LNCaP clone FGC (cell line): ENCODE measurements around the gene GPR35.
"Not testable (repeated sequence)": the region's sequence is repeated elsewhere in the genome, so short reads cannot be mapped to it uniquely, and the experiment has no call there.

Experiments
- DNase-seq: peaks from one replicate; pipeline ENCODE4 v3.0.0-alpha.2; 2011; ENCODE audit warnings: low read depth
- H3K4me3 ChIP-seq: 2 replicates; pipeline ENCODE4 v1.5.1; 2011; ENCODE audit warnings: mild to moderate bottlenecking, low read depth, low read length, control low read depth
- TF ChIP-seq, protein P1 (sequence below): IDR thresholded peaks from 2 replicates; pipeline ENCODE4 v1.5.1; 2012; ENCODE audit warnings: mild to moderate bottlenecking; ENCODE audit not compliant: control insufficient read depth, insufficient read depth; ENCODE audit errors: extremely low read depth

The GPR35 gene

DNA sequence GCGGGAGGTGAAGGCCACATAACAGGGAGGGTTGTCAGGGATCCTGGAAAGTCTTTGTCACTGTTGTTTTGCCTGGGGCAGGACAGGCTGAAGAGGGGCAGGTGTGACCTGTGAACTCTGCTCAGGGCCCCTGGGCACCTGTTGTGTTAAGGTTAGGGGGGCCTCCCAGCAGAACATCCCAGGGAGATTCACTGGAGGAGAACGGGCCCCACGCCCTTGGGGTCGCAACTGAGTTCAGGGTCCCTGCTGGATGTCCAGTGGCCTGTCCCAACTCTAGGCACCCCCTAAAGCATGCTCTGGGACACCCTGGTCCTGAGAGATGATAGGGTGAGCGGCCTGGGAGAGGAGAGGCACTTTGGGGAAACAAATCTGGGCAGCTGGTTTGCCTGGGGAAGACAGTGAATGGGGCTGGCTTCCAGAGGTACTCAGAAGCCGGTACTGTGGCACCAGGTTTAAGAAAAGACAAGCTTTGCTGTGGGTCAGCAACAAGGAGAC, 22.9 kb downstream of the GPR35 start:
- TF ChIP-seq, protein P1, sequence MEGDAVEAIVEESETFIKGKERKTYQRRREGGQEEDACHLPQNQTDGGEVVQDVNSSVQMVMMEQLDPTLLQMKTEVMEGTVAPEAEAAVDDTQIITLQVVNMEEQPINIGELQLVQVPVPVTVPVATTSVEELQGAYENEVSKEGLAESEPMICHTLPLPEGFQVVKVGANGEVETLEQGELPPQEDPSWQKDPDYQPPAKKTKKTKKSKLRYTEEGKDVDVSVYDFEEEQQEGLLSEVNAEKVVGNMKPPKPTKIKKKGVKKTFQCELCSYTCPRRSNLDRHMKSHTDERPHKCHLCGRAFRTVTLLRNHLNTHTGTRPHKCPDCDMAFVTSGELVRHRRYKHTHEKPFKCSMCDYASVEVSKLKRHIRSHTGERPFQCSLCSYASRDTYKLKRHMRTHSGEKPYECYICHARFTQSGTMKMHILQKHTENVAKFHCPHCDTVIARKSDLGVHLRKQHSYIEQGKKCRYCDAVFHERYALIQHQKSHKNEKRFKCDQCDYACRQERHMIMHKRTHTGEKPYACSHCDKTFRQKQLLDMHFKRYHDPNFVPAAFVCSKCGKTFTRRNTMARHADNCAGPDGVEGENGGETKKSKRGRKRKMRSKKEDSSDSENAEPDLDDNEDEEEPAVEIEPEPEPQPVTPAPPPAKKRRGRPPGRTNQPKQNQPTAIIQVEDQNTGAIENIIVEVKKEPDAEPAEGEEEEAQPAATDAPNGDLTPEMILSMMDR = no peak
- DNase-seq = no peak
- no peak overlapping the region for H3K4me3 ChIP-seq

DNA sequence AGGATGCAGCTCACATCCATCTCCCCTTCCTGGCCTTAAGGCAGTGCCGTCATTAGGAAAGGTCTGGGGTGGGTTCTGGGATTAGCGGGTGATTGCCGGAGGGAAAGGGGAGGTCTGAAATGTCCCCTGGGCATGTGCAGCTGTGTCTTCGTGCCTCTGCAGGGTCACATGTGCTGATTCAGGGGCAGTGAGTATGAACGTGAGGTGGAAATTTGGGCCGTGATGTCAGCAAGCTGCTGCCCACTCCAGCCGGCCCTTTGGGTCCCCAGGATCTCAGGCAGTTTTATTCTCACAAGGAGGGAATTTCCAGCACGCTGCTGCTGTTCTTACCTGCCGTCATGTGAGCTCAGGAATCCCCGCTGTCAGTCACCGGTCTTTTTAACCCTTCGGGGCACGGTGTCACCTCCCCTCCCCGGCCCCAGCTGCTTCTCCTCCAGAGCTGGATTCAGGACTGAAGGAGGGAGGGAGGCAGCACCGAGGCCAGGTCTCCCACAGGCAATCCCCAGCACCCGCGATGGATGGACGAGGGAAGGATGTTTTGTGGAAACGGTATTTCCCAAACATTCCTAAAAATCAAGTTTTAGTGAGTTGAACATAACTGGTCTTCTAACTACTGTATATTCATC, 23.5 kb downstream of the GPR35 start:
- H3K4me3 ChIP-seq = no peak overlapping the region
- TF ChIP-seq, protein P1 = no peak
- no peak for DNase-seq

DNA sequence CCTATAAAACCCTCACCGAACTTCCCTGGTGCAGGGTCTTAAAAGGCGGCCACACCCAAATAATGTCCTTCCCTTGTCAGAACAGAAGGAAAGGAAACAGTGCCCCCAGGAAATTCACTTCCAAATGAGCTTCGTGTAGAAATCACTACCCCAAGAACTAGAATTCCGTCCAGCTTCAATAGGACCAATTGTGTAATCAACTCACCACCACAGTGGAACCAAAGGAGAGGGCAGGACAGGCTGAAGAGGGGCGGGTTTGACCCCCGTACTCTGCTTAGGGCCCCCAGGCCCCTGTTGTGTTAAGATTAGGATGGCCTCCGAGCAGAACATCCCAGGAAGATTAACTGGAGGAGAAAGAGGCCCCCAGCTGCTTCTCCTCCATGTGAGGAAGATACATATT, 24.1 kb downstream of the GPR35 start:
- DNase-seq = no peak
- no peak overlapping the region for H3K4me3 ChIP-seq
- TF ChIP-seq, protein P1 = no peak

GRCh38 chr2:240650254-240650965, 25.1 kb downstream of the GPR35 start:
- no peak overlapping the region for H3K4me3 ChIP-seq
- TF ChIP-seq, protein P1 = no peak
- DNase-seq = no peak

DNA sequence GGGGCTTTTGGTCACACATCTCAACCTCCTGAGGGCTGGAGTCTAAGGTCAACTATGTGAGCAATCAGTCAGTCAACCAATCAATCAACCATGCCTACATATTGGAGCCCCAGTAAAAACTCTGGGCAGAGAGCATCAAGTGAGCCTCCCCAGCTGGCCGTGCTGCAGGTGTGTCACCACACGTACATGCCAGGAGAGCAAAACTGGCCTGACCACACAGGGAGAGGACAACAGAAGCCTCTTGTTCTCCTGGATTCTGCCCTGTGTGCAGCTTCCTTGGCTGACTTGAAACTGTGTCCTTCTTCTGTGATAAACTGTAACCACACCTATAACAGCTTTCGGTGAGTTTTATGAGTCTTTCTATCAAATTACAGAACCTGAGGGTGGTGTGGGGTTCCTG, 25.9 kb downstream of the GPR35 start:
- DNase-seq = no peak
- TF ChIP-seq, protein P1 = no peak
- H3K4me3 ChIP-seq = no peak overlapping the region

- no peak for DNase-seq
- TF ChIP-seq, protein P1 = no peak
- no peak overlapping the region for H3K4me3 ChIP-seq
These were observed 30.9 kb downstream of the GPR35 start for GRCh38 chr2:240655931-240656886.

DNA sequence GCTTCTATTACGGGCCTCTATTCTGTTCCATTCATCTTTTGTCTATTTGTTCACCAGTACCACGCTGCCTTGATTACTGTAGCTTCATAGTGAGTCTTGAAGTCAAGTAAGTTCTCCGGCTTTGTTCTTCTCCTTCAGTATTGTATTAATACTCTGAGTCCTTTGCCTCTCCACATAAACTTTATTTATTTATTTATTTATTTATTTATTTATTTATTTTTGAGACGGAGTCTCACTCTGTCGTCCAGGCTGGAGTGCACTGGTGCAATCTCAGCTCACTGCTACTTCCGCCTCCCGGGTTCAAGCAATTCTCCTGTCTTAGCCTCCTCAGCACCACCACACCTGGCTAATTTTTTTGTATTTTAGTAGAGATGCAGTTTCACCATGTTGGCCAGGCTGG, 34.6 kb downstream of the GPR35 start:
- DNase-seq, H3K4me3 ChIP-seq: not testable (repeated sequence)
